HG03095 (cell line): Measurements from ENCODE around the gene TOB1.

Experiments used
- ATAC-seq: cut with Tn5 transposase; IDR thresholded peaks from one replicate; pipeline ENCODE4 v1.9.1; 2021; ENCODE audit warnings: moderate library complexity; ENCODE audit not compliant: unreplicated experiment

TOB1 gene

GRCh38 chr17:50833510-50834428, 32.4 kb downstream of the TOB1 start:
- no peak for ATAC-seq

- ATAC-seq: no peak
Measured at GRCh38 chr17:50832864-50833381, 33.2 kb downstream of the TOB1 start.

DNA sequence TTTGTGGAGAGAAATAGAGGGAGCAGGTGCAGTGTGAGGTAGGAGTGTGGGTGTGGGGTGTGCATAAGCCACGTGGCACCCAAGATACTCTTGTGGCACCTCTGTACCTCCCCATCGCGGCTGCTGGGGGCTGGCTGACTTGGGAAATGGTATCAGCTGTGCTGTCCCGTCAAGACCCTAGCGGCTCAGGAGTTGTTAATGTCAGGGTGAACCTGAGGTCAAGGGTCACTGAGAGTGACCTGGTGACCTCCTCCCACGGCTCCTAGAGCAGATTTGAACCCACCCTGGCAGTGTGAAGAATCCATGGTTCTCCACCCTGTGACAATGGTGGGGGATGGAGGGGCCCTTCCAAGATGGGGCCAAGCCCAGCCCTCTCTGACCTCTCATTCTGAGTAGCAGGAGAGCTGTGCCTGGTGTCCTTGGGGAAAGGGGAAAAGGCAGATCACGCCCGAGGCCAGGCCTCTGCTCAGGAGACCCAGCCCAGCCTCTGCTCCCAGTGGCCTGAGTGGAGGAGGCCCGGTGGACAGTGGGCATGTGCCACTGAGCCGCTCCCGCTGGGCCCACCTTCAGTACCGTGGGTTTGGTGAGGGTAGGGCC, 33.8 kb downstream of the TOB1 start:
- ATAC-seq: no peak

DNA sequence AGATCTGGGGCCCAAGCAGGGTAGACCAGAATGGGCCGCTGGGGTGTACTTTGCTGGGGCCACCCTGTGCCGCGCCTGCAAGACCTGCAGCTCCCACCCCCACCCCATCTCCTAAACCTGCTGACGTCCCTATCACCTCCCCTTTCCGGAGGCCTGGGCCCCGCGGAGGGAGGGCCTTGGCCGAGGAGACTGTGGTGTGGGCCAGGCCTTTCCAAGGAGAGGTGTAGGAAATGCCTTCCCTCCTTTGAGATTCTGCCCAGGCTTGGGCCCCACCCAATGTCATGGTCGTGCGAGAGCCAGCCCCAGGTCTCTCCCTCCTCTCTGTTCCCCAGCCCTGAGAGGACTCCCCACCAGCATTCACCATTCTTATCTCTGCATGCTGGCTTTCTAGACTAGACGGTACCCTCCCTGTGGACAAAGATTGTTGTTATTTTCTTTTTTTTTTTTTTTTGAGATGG, 34.7 kb downstream of the TOB1 start:
- no peak for ATAC-seq

DNA sequence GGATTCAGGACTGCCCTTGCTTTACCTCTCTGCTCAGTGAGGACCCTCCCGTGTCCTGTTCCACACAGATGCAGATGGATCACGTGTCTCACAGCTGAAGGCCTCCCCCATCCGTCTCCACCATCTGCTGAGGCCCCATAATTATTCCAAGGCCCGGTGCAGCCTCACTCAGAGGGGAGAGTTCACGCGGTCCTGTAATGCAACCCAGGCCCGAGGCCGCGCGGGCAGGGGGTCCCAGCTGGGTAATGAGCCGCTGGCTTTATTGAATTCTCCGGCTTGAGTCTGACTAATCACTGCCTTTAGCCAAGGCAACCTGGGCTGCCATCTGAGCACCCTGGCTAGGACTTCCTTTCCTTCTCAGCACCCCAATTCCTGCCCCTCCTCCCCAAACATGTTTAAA, 35.2 kb downstream of the TOB1 start:
- no peak for ATAC-seq

GRCh38 chr17:50830352-50830751, 35.8 kb downstream of the TOB1 start:
- ATAC-seq: no peak

DNA sequence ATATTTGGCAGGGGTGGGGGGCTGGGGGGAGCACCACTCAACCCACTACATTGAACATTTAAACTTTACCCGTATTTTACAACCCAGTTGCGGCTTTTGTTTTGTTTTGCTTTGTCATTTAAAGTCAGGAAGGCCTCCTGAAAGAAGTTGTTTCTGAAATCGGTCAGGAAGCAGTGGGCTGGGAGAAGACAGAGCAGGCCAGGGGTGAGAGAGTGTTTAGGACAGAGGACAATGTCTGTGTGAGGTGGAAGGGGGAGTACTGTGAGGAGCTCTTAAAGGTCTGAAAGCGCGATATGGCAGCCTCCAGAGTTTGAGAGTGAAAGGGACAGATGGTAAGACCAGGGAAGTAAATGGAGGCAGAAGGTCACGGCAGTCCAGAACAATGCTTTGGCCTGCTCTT, 36.8 kb downstream of the TOB1 start:
- no peak for ATAC-seq

DNA sequence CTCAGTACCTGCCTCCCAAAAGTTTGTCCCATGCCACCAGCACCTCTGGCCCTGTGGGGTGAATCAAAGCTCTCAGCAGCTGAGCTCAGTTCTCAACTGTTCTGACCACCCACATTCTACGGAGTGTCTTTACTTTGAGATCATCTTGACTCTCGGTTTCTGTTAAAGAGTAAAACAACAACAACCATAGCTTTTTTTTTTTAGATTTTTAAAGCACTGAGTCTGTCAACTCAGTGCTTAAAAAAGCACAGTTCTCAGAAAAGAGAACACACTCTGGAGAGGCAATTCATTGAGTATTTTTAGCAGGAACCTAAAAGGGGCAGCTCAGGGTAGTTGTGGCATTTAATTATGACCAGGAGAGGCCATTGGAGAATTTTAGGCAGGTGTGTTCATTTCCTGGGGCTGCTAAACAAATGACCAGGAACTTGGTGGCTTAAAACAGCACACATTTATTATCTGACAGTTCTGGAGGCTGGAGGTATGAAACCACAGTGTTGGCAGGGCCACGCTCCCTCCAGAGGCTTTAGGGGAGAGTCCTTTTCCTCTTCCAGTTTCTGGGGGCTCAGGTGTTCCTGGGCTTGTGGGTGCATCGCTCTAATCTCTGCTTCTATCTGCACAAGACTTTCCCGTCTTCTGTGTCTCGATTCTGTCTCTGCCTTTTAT, 37.5 kb downstream of the TOB1 start:
- peak; percentile 91 for ATAC-seq

GRCh38 chr17:50825188-50825587, 41.0 kb downstream of the TOB1 start:
- ATAC-seq: no peak

DNA sequence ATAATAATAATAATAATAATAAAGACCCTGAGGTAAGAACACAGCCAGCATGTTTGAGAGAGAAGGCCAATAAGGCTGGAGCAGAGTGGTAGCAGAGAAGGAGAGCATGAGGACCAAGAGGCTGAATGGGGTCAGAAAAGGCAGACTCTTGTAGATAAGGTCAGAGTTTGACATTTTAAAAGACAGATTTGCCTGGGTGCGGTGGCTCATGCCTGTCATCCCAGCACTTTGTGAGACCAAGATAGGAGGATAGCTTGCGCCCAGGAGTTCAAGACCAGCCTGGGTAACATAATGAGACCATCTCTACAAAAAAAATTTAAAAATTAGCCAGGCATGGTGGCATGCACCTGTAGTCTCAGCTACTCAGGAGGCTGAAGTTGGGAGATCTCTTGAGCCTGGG, 41.7 kb downstream of the TOB1 start:
- no peak for ATAC-seq

DNA sequence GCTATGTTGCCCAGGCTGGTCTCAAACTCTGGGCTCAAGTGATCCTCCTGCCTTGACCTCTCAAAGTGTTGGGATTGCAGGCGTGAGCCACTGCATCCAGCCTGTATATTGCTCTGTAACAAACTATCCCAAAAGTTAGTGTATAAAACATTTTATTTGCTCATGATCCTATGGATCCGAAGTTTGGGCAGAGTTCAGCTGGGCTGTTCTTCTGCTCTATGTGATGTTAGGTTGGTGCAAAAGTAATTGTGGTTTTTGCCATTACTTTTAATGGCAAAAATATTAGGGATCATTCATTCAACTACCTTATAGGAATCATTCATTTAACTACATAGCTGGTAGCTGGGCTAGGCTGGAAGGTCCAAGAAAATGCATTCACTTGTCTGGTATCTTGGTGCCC, 43.6 kb downstream of the TOB1 start:
- no peak for ATAC-seq

DNA sequence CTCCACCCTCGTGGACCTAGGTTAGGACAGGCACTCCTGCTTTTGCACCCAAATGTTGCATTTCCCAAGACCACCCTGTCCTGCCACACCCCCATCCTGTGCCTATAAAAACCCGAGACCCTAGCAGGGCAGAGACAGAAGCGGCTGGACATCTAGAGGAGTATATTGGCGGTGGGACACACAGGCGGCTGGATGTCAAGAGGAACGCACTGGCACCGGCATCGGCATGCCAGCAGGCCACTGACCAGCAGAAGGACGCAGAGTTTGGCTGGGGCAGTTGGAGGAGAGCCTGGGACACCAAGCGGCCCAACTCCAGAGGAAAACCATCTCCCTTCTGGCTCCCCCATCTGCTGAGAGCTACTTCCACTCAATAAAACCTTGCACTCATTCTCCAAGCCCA, 45.5 kb downstream of the TOB1 start:
- no peak for ATAC-seq

GRCh38 chr17:50818921-50819657, 47.1 kb downstream of the TOB1 start:
- no peak for ATAC-seq

- ATAC-seq: no peak
Measured at GRCh38 chr17:50818261-50818660, 47.9 kb downstream of the TOB1 start.

DNA sequence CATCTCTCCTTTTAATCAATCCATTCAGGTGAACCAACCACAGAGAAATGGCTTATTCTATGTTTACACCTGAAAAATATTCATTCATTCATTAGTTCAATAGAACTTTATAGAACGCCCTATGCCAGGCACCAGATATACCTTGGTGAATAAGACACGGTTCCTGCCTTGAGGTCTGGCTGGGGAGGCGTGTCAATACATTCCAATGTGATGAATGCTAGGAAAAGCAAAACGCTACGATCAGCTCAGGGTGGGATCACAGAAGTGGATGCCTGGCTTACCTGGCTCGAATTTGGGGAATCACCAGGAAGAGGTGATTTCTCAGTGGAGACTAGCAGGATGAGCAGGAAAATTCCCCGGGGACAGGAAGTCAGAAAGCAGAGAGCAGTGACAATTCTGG, 48.3 kb downstream of the TOB1 start:
- ATAC-seq: no peak

DNA sequence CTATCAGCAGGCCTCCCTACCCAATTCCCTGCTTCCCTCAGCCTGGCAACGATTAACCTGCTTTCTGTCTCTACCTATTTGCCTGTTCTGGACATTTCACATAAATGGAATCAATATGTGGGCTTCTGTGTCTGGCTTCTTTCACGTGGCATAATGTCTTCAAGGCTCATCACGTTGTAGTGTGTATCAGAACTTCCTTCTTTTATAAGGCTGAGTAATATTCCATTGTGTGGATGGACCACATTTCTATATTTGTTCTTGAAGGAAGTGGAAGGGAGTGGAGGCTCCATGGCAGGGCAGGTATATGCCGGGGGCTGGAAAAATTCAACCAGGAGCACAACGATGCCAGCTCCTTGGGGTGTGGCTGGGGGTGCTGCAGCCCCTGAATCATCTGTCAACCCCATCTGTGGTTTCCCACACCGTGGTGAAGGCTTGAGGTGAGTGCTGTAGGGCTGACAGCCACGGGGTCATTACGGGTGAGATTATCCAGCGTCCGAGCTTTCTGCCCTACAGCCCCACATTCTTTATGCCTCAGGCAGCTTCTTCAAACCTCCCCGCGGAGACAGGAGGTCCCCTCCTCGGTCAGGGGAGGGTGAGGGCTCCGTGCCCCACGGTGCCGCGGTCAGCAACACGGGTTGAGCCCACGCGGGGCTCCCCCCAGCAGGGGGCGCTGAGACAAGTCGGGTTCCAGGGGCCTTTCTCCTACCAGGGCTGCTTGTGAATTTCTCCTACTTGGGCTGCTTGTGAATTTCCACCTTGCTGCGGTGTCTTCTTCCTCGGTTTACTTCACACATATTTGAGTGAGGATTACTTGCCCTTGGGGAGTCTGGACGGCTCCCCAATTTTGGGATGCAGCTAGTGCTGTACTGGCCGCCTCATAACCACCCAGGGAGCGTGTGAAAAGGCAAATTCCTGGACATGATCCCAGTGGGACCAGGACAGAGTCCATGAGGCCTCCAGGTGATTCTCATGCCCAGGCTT, 49.1 kb downstream of the TOB1 start:
- ATAC-seq: no peak

DNA sequence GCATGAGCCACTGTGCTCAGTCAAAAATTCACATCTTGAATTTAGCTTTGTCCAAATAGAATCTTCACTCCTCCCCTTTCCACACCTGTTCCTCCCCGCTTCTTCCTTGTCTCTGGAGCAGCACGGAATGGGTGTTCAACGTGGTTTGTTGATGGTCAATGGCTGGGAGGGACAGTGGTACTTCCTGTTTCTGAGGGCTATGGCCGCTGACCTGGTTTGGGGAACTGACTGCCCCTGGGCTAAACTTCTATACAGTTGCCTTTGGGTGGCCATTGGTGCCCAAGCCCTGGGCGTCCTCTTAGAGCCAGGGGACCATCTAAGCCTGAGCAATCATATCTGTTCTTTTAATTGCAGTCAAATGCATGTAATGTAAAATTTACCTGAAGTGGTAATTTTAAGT, 49.9 kb downstream of the TOB1 start:
- no peak for ATAC-seq

GRCh38 chr17:50815400-50815799, 50.8 kb downstream of the TOB1 start:
- no peak for ATAC-seq

- ATAC-seq: no peak
Measured at GRCh38 chr17:50813583-50813982, 52.6 kb downstream of the TOB1 start.
